Measurements from ENCODE around the gene NUDT4.
"Not testable (repeated sequence)": the region's sequence is repeated elsewhere in the genome, so short reads cannot be mapped to it uniquely, and the experiment has no call there.

The NUDT4 gene

DNA sequence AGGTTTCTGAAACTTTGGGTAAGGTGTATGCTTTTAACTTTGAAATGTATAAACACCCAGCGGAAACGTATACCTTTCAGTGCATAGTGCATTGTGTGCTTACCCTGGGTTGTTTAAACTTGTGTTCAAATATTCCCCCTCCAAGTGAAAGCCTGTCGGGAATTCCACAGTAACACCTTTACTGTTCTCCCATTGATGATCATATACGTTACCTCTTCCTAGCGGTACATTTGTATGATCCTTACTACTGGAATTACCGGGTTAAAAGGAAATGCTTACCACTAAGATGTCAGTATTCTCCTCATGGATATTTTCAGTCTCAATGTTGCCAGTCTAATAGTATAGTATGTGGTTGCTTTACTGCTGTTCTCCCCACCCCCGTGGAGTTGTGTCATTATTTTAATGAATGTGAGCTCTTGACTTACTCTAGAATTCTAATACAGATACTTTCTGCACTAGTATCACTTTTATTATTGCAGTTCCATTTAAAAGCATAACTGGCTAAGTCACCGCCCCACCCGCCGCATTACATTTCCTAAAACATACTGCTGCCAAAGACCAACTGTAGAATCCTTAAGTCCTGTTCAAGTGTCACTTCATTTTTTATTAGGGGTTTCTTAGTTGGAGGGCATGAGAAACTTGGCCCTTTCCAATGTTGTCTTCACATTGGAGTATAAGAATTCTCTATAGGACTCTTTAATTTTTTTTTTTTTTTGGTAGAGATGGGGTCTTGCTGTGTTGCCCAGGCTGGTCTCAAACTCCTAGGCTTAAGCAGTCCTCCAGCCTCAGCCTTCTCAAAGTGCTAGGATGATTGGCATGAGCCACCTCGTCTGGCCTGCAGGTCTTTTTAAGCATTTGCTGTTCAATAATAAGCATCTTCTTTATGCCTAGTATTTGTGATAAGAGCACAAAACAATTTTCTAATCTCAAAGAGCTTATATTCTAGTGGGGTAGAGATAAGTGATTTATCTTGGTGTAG is 24.9 kb downstream of the NUDT4 start:
- no peak for DNase-seq (ENCODE audit: low read depth)

DNA sequence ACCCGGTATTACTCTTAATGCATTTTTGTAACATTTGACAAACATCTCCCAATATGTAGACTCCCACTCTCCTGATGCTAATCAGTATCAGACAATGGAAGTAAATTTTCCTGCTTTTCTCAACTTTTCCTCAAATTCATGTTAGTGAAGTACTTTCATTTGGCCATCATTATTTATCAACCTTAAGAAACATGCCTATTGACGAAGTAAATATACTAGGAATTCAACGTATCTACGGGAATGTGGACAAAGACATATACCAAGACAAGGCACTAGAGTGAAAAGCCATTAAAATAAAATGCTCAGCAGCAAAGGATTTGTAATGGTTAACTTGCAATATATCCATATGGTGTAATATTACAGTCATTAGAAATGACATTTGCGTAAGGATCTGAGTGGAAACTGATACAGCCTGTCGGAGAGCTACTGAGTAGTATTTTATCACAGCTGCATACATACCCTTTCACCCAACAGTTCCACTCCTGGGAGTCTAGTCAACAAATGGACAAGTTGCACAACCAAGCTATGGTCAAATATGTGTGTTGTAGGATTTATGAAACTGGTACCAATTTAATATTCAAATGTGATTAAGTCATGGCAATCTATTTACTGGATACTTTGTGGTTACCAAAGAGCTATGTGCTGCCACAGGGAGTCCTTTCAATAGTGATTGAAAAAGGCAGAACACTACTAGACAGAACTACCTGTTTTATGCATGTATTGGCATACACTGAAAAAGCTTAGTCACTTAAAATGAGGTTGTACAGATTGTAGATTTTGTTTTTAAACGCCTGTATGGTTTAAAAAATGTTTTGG is 26.5 kb downstream of the NUDT4 start:
- DNase-seq (ENCODE audit: low read depth): no peak

DNA sequence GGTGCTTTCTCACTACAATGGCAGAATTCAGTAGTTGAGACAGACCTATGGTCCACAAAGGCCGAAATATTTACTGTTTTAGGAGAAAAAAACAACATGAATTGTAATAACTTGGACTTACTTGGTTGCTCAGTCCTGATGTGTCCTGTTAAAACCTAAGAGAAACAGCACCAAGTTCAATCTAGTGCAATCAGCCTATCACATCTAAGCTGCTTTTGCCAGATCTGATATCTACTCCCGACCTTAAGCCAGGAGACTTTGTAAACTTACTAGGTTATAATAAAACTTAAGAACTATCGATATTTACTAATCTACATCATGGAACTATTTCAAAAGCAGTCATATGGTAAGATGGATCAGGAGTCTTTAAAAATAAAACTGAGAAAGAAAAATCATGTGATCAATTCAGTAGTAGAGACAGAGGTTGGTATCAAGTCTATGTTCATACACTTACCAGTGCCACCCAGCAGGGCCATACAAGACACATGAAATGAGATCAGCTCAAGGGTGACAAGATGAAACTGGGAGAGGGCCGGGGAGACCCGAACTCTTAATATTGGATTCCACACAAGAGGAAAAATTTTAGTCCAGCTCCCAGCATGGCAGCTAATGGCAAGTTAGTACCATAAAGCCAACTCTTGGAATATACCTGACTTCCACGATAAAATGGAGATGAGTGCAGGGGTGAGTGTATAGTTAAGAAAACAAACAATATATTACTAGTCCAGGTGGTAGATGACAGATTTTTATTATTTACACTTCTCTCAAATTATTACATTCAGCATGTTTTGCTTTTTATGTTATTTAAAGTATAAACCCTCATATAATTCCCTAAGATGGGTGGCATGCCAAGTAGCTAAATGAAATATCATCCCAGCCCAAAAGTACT is 27.5 kb downstream of the NUDT4 start:
- DNase-seq (ENCODE audit: low read depth): no peak

DNA sequence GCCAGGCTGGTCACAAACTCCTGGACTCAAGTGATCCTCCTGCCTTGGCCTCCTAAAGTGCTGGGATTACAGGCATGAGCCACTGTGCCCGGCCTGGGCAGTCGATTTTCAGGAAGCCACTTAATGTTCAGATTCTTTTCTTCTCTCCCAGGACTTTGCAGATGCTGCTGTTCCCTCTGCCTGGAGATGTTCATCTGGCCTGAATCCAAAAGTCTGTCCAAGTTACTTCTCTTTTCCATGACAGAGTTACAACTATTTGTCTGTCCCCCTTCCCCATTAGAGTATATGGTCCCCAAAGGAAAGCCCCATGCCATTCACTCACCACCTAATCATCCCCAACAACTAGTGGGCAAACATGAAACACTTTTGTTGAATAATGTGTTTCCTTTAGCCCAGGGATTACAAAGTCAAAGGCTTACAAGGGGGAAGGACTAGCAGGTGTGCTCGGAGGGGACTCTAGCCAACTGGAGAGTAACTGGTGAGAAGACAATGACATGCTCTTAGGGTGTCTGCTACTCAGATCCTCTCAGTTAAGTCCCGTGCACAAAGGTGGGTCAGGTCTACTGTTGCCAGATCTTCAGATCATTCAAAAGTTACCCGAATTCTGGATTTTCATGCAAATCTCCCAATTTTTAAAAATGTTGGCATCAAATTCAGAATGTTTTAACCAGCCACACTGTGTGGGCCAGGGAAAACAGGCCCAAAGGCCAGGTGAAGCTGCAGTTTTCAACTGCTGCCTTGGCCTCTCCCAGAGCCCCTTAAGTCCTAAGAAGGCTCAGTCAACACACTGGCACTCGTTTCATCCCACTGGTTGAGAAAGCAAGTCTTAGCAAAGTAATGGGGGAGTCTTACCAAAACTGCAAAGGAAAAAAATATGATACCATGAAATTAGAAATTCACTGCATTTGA is 29.6 kb downstream of the NUDT4 start:
- DNase-seq (ENCODE audit: low read depth): no peak

DNA sequence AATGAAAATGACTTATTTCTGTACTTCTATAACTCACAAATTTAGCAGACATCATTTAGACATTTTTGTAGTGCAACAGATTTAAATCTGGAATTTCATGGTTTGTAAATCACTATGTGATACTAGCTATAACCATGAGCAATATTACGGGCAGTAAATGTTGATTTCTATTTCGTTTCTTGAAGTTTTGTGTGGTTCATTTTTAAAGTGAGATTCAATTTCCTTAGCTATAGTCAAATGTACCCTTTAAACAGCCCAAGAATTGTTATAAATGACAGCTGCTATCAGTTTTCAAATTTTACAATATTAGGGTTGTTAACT is 30.2 kb downstream of the NUDT4 start:
- no peak for DNase-seq (ENCODE audit: low read depth)

DNA sequence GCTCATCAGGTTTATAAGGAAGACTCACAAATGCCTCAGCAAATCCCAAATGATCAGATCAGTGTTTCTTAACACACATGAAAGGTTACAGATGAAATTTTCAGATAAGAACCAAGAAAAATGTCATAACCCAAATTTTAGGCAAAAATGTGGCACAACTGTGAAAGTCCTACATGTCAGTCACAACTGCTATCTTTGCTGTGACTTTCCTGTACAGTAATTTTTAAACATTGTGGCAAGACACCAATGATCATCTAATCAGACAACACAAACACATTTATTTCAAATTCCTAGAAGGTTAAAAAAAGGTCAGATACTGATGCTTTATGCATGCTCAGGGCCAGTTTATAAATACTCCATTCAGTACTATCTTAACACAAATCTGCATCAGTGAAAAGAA is 31.1 kb downstream of the NUDT4 start:
- DNase-seq (ENCODE audit: low read depth): no peak

DNA sequence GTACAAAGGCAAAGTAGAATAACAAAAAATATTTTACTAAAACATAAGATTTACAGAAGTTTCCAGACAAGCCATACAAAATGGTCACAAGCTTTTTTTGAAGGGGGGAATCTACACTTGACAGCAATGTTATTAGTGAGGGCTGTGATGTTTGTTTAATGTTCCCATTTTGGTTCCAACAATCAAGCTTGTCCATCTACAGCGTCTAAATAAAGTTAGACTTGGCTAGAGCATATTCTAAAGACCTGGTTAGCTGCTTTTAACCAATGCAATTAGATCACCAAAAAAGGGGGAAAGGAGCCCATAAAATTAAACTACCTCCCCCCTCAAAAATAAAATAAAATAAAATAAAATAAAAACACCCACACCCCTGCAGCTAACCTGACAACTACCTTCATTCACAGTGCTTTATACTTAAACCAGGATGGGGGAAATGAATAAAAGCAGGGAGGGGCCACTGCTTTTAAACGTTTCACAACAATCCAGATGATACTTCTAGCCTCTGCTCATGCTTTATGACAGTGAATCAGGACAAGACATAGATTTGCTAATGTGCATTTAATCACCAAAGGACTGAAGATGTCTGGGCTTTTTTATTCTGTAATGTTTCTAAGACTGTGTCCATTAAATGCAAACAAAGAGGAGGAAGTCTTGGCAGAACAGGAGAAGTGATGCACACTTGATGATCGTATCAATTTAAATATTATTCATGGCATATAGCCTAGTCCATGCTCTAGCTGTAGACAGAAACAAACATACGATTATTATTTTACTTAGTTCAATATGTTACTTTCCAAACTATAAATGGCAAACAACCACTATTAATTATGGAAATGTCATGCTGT is 31.8 kb downstream of the NUDT4 start:
- DNase-seq (ENCODE audit: low read depth): not testable (repeated sequence)

DNA sequence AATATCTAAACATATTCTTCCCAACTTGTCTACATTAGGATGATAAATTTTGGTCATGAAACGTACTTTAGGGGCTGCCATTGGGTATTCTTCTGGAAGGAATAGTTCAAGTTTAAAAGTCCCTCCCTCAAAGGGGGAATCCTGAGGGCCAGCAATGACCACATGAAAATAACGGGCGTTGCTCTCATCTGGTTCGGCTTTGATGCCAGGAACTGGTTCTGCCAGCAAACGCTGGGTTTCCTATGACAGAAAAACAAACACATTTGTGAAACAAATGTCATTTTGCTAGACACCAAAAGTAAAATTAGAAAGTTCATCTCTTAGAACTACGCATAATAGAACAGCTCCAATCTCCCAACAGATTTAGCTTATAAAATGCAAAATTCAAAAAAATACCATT is 33.3 kb downstream of the NUDT4 start:
- not testable (repeated sequence) for DNase-seq (ENCODE audit: low read depth)

DNA sequence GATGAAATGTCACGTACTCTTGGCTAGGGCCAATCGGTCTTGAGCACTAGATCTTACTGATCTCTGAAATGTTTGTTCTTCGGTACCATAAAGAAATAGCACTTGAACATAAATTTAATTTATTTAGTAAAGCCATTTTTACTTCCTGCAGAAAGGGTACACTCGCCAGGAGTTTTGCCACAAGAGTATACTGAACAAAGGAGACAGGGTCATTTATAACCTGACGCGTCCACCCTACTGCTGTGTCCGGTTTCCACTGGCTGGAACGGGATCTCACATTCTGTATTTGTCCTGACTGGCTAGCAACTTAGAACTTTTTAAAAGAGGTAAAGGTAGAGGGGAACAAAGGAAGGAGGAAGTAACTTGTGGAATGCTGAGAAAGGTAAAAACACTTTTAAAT is 34.7 kb downstream of the NUDT4 start:
- DNase-seq (ENCODE audit: low read depth): not testable (repeated sequence)

DNA sequence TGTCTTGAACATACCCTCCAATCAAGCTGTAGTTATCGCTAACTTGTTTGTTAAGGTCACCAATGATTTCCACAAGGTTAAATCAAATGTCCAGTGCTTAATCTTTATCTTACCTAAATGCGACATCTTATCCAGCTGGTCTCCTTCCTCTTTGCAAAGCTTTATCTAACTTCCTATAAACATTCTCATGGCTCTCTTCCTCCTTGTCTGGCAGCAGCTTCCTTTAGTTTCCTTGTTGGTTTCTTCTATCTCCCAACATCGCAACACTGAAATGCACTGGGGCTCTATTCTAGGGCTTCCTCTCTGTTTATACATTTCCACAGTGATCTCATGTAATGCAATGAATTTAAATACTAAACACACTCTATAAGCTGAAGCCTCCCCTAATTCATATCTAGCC is 35.3 kb downstream of the NUDT4 start:
- no peak for DNase-seq (ENCODE audit: low read depth)

DNA sequence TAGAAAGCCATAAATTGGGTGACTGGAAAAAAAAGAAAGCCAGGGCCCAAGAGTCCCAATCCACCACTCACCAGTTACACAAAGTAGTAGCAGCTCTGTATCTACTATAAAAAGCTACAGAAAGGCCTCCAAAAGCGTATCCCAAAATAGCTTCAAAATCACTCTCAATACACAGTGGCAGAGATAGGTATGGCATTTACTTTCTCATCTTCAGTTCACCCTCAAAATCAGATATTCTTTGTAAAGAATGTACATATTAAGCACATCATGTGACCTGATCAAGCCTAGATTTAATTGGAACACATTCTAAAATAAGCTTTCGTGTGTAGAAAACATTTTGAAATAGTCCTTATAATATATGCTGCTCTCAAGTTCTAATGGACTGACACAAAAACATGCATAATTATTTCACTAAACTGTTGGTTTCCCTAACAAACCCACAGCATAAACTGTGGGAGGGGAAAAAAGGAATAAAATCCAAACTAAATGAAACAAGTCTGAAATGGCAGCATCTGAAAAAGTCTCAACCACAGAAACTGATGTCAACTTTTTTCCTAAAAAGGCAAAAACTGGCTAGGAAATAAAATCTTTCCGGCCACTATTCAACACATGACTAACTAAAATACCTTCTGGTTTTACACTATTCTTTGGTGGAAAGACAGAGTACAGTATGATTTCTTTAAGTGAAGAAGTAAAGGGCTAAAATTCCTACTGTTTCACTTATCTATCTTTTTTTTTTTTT is 38.2 kb downstream of the NUDT4 start:
- DNase-seq (ENCODE audit: low read depth): no peak

DNA sequence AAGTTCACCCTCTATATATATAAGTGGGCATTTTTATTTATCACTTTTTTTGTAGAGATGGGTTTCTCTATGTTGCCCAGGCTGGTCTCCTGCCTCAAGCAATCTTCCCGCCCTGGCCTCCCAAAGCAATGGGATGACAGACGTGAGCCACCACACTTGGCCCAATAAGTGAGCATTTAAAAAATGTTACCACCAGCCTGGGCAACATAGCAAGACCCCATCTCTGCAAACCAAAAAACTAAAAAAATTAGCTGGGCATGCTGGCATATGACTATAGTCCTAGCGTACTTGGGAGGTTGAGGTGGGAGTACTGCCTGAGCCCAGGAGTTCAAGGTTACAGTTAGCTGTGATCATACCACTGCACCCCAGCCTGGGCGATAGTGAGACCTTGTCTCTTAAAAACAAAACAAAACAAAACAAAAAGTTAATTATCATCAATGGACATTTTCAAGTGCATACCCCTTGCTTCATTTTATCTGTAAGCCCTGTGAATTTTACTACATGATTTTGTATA is 40.3 kb downstream of the NUDT4 start:
- DNase-seq (ENCODE audit: low read depth): no peak

DNA sequence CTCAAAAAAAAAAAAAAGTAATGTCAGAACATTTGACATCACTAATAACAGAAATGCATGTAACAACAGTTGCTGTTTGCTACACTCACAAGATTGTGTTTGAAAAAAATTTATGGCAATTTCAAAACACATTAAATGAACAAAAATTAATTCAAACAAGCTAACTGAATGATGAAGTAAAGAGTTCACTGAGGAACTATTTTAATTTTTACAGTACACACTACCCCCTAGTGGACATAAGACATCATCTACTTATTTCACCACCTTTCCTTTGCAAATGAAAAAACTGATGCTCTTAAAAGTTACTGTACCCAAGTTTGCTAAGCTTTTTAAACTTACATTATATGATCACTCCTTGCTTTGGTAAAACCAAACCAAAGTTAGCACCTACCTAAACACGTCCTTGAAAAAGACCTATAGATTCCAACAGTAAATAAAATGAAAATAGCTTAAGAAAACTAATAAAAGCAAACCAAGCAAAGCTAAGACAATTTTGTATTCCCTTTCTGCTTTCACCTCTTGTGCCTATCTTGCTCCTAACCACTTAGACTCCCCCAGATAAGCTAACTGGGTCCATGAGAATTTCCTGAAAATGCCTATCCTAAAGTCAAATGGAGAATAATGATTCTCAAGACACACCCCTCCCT is 41.8 kb downstream of the NUDT4 start:
- no peak for DNase-seq (ENCODE audit: low read depth)

DNA sequence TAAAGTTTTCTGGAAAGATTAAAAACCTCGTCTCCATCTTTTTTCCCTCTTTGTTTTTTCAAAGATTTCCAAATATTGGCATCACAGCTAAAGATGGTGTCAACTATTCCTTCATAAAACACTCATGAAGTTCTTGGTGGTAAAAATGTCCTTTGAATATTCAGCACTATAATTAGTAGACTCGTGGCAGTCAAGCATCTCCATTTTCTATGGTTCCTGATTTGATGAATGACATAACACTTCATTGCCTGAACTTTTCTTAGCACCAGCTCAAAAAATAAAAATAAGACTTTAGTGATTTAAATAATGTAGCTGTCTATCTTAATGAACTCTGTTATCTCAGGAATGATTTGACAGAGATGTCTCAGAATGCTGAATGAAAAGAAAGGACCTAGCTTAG is 44.3 kb downstream of the NUDT4 start:
- DNase-seq (ENCODE audit: low read depth): no peak

DNA sequence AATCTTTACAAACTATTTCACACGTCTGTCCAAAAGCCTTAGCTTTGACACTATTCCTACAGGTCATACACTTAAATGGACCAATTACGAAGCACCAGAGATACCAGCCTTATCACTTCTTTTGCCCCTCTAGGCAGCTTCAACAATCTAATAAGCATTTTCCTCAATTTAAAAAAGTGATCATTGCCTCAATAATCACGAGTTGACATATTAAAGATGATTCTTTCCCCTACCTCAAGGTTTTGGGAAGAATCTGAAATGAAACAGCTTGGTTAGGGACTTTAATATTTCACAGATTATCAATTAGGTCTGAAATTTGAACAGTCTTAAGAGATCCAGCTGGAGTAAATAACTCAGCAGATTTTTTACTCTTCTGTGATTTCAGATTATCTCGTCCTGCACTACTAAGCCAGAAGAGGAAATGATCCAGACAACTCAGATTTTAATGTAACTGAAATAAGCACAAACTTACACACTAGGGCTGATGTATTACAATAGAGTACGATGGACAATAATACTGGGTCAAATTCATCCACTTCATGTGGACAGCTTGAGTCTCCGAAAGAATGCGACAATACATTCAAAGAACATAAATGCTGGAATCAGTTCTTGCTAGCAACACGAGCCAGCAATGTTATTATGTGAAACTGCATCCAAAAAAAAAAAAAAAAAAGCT is 48.1 kb downstream of the NUDT4 start:
- no peak for DNase-seq (ENCODE audit: low read depth)

DNA sequence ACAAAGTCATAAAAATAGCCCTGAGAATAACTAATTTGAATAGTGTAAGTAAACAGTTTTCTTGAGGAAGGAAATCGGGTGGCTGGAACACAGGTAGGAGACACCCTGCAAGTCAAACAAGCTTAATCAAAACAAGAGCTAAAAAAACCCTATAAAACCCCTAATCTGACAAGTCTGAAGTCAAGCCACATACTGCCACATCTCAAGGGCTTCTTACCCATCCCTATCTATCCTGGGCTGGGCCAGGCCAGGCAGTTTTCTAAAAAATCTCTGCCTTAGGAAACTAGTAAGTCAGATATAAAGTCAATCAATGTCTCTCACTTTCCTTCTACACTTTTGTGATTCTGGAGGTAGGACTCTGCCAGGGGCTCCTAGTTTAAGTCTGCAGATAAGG is 48.7 kb downstream of the NUDT4 start:
- DNase-seq (ENCODE audit: low read depth): no peak

DNA sequence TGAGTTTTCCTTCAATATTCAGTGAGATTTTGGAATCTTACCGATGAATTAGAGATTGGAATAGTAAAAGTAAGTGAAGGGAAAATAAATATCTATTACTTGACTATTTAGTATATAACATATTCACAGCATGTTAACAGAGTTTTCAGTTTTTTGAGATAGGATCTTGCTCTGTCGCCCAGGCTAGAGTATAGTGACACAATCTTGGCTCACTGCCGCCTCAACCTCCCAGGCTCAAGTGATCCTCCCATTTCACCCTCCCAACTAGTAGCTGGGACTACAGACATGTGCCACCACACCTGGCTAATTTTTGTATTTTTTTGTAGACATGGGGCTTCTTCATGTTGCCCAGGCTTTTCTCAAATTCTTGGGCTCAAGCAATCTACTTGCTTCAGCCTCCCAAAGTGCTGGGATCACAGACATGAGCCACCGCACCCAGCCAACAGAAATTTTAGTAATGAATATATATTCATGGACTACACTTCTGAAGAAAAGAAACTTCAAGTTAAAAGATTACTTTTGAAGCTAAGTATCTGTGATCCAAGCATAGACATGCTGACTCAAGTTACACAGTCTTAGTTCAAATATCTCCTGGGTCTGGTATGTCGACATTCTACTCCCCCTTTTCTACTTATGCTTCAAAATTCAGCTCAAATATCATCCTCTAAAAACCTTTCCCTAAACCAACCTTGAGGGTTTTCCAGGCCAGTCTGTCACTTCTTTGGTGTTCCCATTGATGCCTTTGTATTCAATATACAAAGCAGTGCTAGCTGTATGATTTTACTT is 50.2 kb downstream of the NUDT4 start:
- DNase-seq (ENCODE audit: low read depth): no peak
